ENCODE data around the gene MATN1. TPM values are rescaled to one million over a fixed set of nuclear protein-coding genes. Genes with fewer than 3 reads are reported as not detected.

Gene MATN1
- total and polyA plus RNA-seq, 2 of the 4 experiments (the other 2 are of a cell fraction) = 0.27 TPM; not detected in 1

- H3K56ac ChIP-seq (ENCODE audit: extremely low read depth, insufficient read depth, low read length) = no peak overlapping the region
- no peaks in the 10 kb centered on the region for H4K20me1 ChIP-seq (ENCODE audit: insufficient read depth, low read length)
- dilution Hi-C loops (cut with HindIII; ENCODE audit: low sequenced_read_pairs, unreplicated experiment) = no loop called here
- no peak overlapping the region for H4K8ac ChIP-seq (ENCODE audit: low read depth in 2 of 2, low read length in 2 of 2)
- H2AK5ac ChIP-seq (ENCODE audit: low read depth, low read length) = no peak overlapping the region
- WGBS, 2 experiments (ENCODE audit: extremely low coverage in 2 of 2, insufficient read length in 1 of 2) = no CpG with 5 or more reads among the region's 5 CpGs
- no peak overlapping the region for H3K9ac ChIP-seq (ENCODE audit: low read depth, low read length)
- H3K14ac ChIP-seq (replicated peaks; ENCODE audit: low read depth, low read length) = no peak overlapping the region
- no peak overlapping the region for H4K91ac ChIP-seq (ENCODE audit: insufficient read depth, low read depth, low read length)
- TF ChIP-seq FOS (IDR thresholded peaks at IDR 0.05; ENCODE audit: low read depth, low read length) = no peak
- no peak for TF ChIP-seq RFX5 (IDR thresholded peaks at IDR 0.05; ENCODE audit: low read depth, low read length)
- H2BK120ac ChIP-seq (ENCODE audit: low read depth, low read length) = no peak overlapping the region
- no peak overlapping the region for H3K23ac ChIP-seq (ENCODE audit: low read depth, low read length)
- in situ Hi-C loops (cut with MboI; ENCODE audit: low sequenced_read_pairs) = loop anchor here (5.0 kb wide), 1 partner anchor 42 kb away; the partner anchor contains the start of gene MATN1
- no peaks in the 10 kb centered on the region for H3K79me1 ChIP-seq (ENCODE audit: low read depth in 1 of 2, low read length in 2 of 2)
- H2AK9ac ChIP-seq (replicated peaks; ENCODE audit: low read depth, low read length, poor library complexity) = no peak overlapping the region
- no peak for ATAC-seq (ENCODE audit: low read depth)
- CTCF ChIA-PET = interaction anchor here (0.6 kb wide), 2 partner anchors 9 to 72 kb away, joined by 3 to 4 read pairs; no protein-coding TSS in a partner anchor
- H2BK20ac ChIP-seq (ENCODE audit: low read depth, low read length) = no peak overlapping the region
- POLR2A ChIA-PET (ENCODE audit: unreplicated experiment) = no interaction called here
- DNase-seq = no peak
- H3K36me3 ChIP-seq (ENCODE audit: control insufficient read depth, insufficient read depth, low read length) = no peaks in the 10 kb centered on the region
- no peak overlapping the region for H2BK5ac ChIP-seq (ENCODE audit: low read depth, low read length, poor library complexity, severe bottlenecking)
- no peak overlapping the region for H2AFZ ChIP-seq (replicated peaks; ENCODE audit: low read length, poor library complexity)
- no peak overlapping the region for H3K4me3 ChIP-seq (ENCODE audit: insufficient read depth, low read depth, low read length)
- H3K4me2 ChIP-seq (ENCODE audit: low read depth, low read length) = no peak overlapping the region
- H3K4ac ChIP-seq (ENCODE audit: low read depth, low read length) = no peak overlapping the region
- BruUV-seq (replicated peaks) = no TSS peak
- H3K27me3 ChIP-seq (ENCODE audit: control insufficient read depth, insufficient read depth, low read length) = no peaks in the 10 kb centered on the region; the same call in 1 of the 2 replicates
- no peak overlapping the region for H2BK15ac ChIP-seq (ENCODE audit: low read depth, low read length)
- peaks cover 9% of the 10 kb centered on the region; the same call in 1 of the 2 replicates for H3K4me1 ChIP-seq (ENCODE audit: control insufficient read depth, insufficient read depth, low read length)
- intact Hi-C loops (cut with micrococcal nuclease) = no loop called here
- no peak overlapping the region for H3K18ac ChIP-seq (ENCODE audit: low read depth, low read length)
- no peak overlapping the region for H3K27ac ChIP-seq (ENCODE audit: insufficient read depth, low read length)
- H3K9me3 ChIP-seq (ENCODE audit: control insufficient read depth, insufficient read depth, low read length) = no peaks in the 10 kb centered on the region; the same call in 1 of the 2 replicates
- no peaks in the 10 kb centered on the region for H3K9me1 ChIP-seq (ENCODE audit: insufficient read depth, low read length)
- no peak overlapping the region for H4K5ac ChIP-seq (ENCODE audit: low read depth, low read length)
Measured at GRCh38 chr1:30764396-30764795, 41.0 kb upstream of the MATN1 start.

Data from IMR-90 (cell line).